HL-60 (cell line): ENCODE results near the gene DOC2B.

ENCODE experiments used
- CTCF ChIP-seq: IDR thresholded peaks from one replicate; pipeline ENCODE4 v1.5.1; 2011; ENCODE audit warnings: low read length, control low read depth, inconsistent platforms; ENCODE audit not compliant: insufficient read depth
- GABPA ChIP-seq: IDR thresholded peaks from 2 replicates; pipeline ENCODE4 v1.6.1; 2012; ENCODE audit warnings: low read depth
- POLR2AphosphoS5 ChIP-seq: IDR thresholded peaks from 2 replicates; pipeline ENCODE4 v1.6.1; 2012; ENCODE audit warnings: low read depth
- REST ChIP-seq: IDR thresholded peaks from 2 replicates; pipeline ENCODE4 v1.6.1; 2012; ENCODE audit warnings: low read depth; ENCODE audit not compliant: insufficient replicate concordance
- SPI1 ChIP-seq: IDR thresholded peaks from 2 replicates; pipeline ENCODE4 v1.6.1; 2012; ENCODE audit warnings: low read depth, mild to moderate bottlenecking, borderline replicate concordance

GRCh38 chr17:199806-200545, 18.5 kb upstream of the DOC2B start:
- TF ChIP-seq CTCF: no peak
- TF ChIP-seq POLR2AphosphoS5: no peak
- TF ChIP-seq GABPA: no peak
- no peak for TF ChIP-seq REST
- TF ChIP-seq SPI1: no peak
